Left ventricle myocardium superior (tissue), 1 donor: Measurements from ENCODE around the gene DCTN5. TPM values are rescaled to one million over a fixed set of nuclear protein-coding genes. Genes with fewer than 3 reads are reported as not detected.

ENCODE experiments used
- ATAC-seq: fragments of 200-7000 bp; cut with Tn5 transposase; one replicate; pipeline ENCODE4 v1.9.1; 2020; ENCODE audit warnings: mild to moderate bottlenecking, moderate library complexity
- DNase-seq: peaks from one replicate; pipeline ENCODE4 v3.0.0-alpha.2; 2020
- intact Hi-C: fragments of 100-400 bp; cut with micrococcal nuclease; formaldehyde crosslinking; loops from one replicate; pipeline ENCODE4 v1.11.0; 2022
- total RNA-seq: library from RNA; stranded (reverse); fragmentation: NEBNext Ultra II Directional; extraction: Animal tissue kit (Norgen Biotek cat#: 25700); gene quantifications from one replicate; pipeline ENCODE4 v1.2.1, GENCODE V29; 2021
- donor health status: DM: no; HTN: yes; CAD: no; lungs with severe emphysema.

DCTN5 gene
- total RNA-seq, 1 donor from 2014 or later = 37.6 TPM

GRCh38 chr16:23650674-23651416 lies 9.6 kb downstream of the DCTN5 start:
- intact Hi-C loops = no loop called here
- ATAC-seq (no peak), DNase-seq (no peak)

GRCh38 chr16:23651943-23652468 lies 10.7 kb downstream of the DCTN5 start:
- intact Hi-C loops = no loop called here
- DNase-seq = no peak
- no peak for ATAC-seq

- DNase-seq = no peak
- intact Hi-C loops = no loop called here
- ATAC-seq = no peak
Observed at GRCh38 chr16:23663918-23664317, 22.7 kb downstream of the DCTN5 start.

- DNase-seq (no peak), ATAC-seq (no peak)
- intact Hi-C loops = no loop called here
Observed at GRCh38 chr16:23666571-23667354, 25.5 kb downstream of the DCTN5 start.

- no peak for ATAC-seq
- no peak for DNase-seq
- intact Hi-C loops = no loop called here
Observed at GRCh38 chr16:23667355-23667659, 26.0 kb downstream of the DCTN5 start.

- intact Hi-C loops = no loop called here
- DNase-seq (no peak), ATAC-seq (no peak)
Observed at GRCh38 chr16:23668225-23668624, 27.0 kb downstream of the DCTN5 start.

- ATAC-seq (no peak), DNase-seq (no peak)
- intact Hi-C loops = no loop called here
Observed at GRCh38 chr16:23668873-23669272, 27.6 kb downstream of the DCTN5 start.

- DNase-seq (no peak), ATAC-seq (no peak)
- intact Hi-C loops = no loop called here
Observed at GRCh38 chr16:23670137-23670776, 29.0 kb downstream of the DCTN5 start.

GRCh38 chr16:23673971-23674614 lies 32.8 kb downstream of the DCTN5 start:
- DNase-seq = no peak
- intact Hi-C loops = no loop called here
- ATAC-seq = no peak

GRCh38 chr16:23676924-23677480 lies 35.7 kb downstream of the DCTN5 start:
- no peak for ATAC-seq
- no peak for DNase-seq
- intact Hi-C loops = no loop called here

- peak; percentile 94 for ATAC-seq
- intact Hi-C loops = no loop called here
- DNase-seq = peak; percentile 84
Observed at GRCh38 chr16:23678430-23679273, 37.4 kb downstream of the DCTN5 start, which contains the start of gene PLK1. Gene PLK1 (plus strand): TSS chr16:23678889. CDS start chr16:23678933, 44 bp downstream.

- DNase-seq (no peak), ATAC-seq (no peak)
- intact Hi-C loops = no loop called here
Observed at GRCh38 chr16:23679274-23679985, 38.2 kb downstream of the DCTN5 start.

- DNase-seq = no peak
- intact Hi-C loops = no loop called here
Observed at GRCh38 chr16:23679986-23680336, 38.7 kb downstream of the DCTN5 start.

GRCh38 chr16:23682181-23682580 lies 40.9 kb downstream of the DCTN5 start:
- ATAC-seq = no peak
- intact Hi-C loops = no loop called here
- no peak for DNase-seq

More at GRCh38 chr16:23679986-23680336, 38.7 kb downstream of the DCTN5 start:
- no peak for ATAC-seq

- DNase-seq = no peak
- no peak for ATAC-seq
- intact Hi-C loops = no loop called here
Observed at GRCh38 chr16:23683487-23683886, 42.2 kb downstream of the DCTN5 start.

GRCh38 chr16:23687034-23687808 lies 46.0 kb downstream of the DCTN5 start:
- no peak for ATAC-seq
- intact Hi-C loops = no loop called here
- no peak for DNase-seq
